Pancreas (tissue), 10 donors: ENCODE results near the gene CDC34. TPM values are rescaled to one million over a fixed set of nuclear protein-coding genes. Genes with fewer than 3 reads are reported as not detected.

Experiments used
- ATAC-seq, 4 donors: fragments of 200-7000 bp; cut with Tn5 transposase; one replicate each; pipeline versions ENCODE4 v1.8.0 to v1.9.1; 2020; ENCODE audit warnings: mild to moderate bottlenecking in 4 of 4, moderate library complexity in 4 of 4
- DNase-seq, 6 donors: peaks; one replicate each; pipeline ENCODE4 v3.0.0-alpha.2; 2020
- FAIRE-seq: peaks from 2 replicates; lab custom pipeline; 2012; peaks lifted over from hg19 to GRCh38; lab: Jason Lieb, UNC
- H3K27ac ChIP-seq, 4 donors: fragments of 200-600 bp; sonication (generic); 1 replicate in 3 of 4; 2 replicates in 1 of 4; pipeline versions ENCODE4 v1.5.0 to v1.8.0; 2020
- H3K27me3 ChIP-seq, 4 donors: fragments of 200-600 bp; one replicate each; pipeline ENCODE4 v1.8.0; 2021
- H3K36me3 ChIP-seq, 3 donors: fragments of 200-600 bp; sonication (generic) in 1 of 3; one replicate each; pipeline versions ENCODE4 v1.5.0 to v1.8.0; 2020 to 2021
- H3K4me1 ChIP-seq, 3 donors: fragments of 200-600 bp; one replicate each; pipeline ENCODE4 v1.8.0; 2021
- H3K4me3 ChIP-seq, 4 donors: fragments of 200-600 bp; sonication (generic) in 2 of 4; one replicate each; pipeline versions ENCODE4 v1.5.0 to v1.8.0; 2020 to 2021
- H3K9me3 ChIP-seq, 4 donors: fragments of 200-600 bp; one replicate each; pipeline ENCODE4 v1.8.0; 2021
- WGBS, 2 donors: extraction: QIAGEN DNeasy Blood & Tissue Kit; methylation state at CpG; one replicate each; pipeline ENCODE4 v1.1.7; 2013; 5-methylcytosine and 5-hydroxymethylcytosine counted together
- intact Hi-C, 3 donors: fragments of 100-400 bp; cut with DNase I; formaldehyde crosslinking; loops; one replicate each; pipeline versions ENCODE4 v1.11.1 to v1.14.2; 2022
- polyA plus RNA-seq, 2 donors: library from polyadenylated mRNA; stranded (reverse); fragments of 200-250 nt; gene quantifications; one replicate each; pipeline ENCODE4 v1.2.3, GENCODE V29; 2013
- total RNA-seq, 6 donors: library from RNA; stranded (reverse); fragmentation: NEBNext Ultra II Directional in 4 of 6; extraction: Animal tissue kit (Norgen Biotek cat#: 25700) in 4 of 6; gene quantifications; one replicate each; pipeline versions ENCODE4 v1.2.1 to v1.2.4, GENCODE V29; 2021 to 2023
- TF ChIP-seq, protein P1 (sequence below), 4 donors: fragments of 200-600 bp; sonication (generic) in 3 of 4; IDR thresholded peaks; one replicate each; pipeline versions ENCODE4 v1.5.0 to v1.8.0; 2021; ENCODE audit warnings: antibody characterized with exemption in 4 of 4
- donor health status: healthy with polysubstance abuse.
- donor health status: DM: no; HTN: no; CAD: no; lungs with moderate emphysema.
- donor health status: DM: no; HTN: no; CAD: no.
- donor health status: control.
- donor health status: control.
- donor health status: Bipolar disorder and iron deficiency.
- donor health status: DM: yes; HTN: yes; CAD: no.
- donor health status: DM: no; HTN: no; CAD: no.
- donor health status: DM: no; HTN: no; CAD: no.
- donor health status: DM: yes; HTN: yes; CAD: no.

CDC34 gene
- total and polyA plus RNA-seq, 8 donors = 26.2 to 107 (median 45.6) TPM

- Histone ChIP-seq H3K9me3 (no peaks in the 10 kb centered on the region), H3K4me3 (no peak overlapping the region), H3K27ac (no peak overlapping the region), H3K4me1 (no peaks in the 10 kb centered on the region), H3K36me3 (no peaks in the 10 kb centered on the region), H3K27me3 (no peaks in the 10 kb centered on the region)
- FAIRE-seq (no peak), ATAC-seq (no peak), DNase-seq (peak in 2 of 6 donors; percentile 27 to 55)
- intact Hi-C loops = no loop called here
- TF ChIP-seq, protein P1, sequence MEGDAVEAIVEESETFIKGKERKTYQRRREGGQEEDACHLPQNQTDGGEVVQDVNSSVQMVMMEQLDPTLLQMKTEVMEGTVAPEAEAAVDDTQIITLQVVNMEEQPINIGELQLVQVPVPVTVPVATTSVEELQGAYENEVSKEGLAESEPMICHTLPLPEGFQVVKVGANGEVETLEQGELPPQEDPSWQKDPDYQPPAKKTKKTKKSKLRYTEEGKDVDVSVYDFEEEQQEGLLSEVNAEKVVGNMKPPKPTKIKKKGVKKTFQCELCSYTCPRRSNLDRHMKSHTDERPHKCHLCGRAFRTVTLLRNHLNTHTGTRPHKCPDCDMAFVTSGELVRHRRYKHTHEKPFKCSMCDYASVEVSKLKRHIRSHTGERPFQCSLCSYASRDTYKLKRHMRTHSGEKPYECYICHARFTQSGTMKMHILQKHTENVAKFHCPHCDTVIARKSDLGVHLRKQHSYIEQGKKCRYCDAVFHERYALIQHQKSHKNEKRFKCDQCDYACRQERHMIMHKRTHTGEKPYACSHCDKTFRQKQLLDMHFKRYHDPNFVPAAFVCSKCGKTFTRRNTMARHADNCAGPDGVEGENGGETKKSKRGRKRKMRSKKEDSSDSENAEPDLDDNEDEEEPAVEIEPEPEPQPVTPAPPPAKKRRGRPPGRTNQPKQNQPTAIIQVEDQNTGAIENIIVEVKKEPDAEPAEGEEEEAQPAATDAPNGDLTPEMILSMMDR (IDR thresholded peaks at IDR 0.05) = no peak
- WGBS, 2 donors = 92 to 93% methylated on average over 44 to 45 of the region's 45 CpGs
Observed at GRCh38 chr19:519449-519865, 12.1 kb upstream of the CDC34 start.

DNA sequence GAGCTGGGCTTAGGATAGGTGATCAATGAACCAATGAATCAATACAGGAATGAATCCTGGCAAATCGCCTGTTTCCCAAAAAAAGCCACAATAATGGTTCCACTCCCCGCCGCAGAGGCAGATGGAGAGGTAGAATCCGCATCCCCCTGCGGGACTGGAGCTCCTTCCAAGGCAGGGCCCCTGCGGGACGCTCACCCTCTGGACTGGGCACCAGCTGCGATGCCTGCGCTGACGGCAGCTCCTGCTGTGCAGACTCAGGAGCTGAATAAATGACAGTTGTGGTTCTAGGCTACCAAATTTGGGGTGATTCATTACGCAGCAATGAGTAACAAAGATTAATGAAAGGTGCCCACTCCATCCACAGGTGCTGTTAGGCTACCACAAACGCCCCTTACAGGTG, 8.8 kb upstream of the CDC34 start:
- H3K27me3 ChIP-seq = no peaks in the 10 kb centered on the region
- H3K4me1 ChIP-seq = no peaks in the 10 kb centered on the region
- intact Hi-C loops = no loop called here
- 83 to 92% methylated on average over 12 of the region's 12 CpGs for WGBS, 2 donors
- FAIRE-seq (no peak), ATAC-seq (no peak), DNase-seq (no peak)
- H3K4me3 ChIP-seq = no peak overlapping the region
- no peaks in the 10 kb centered on the region for H3K9me3 ChIP-seq
- no peak overlapping the region for H3K27ac ChIP-seq
- TF ChIP-seq, protein P1 (IDR thresholded peaks at IDR 0.05) = no peak
- H3K36me3 ChIP-seq = no peaks in the 10 kb centered on the region

GRCh38 chr19:524062-524674, 7.4 kb upstream of the CDC34 start:
- no peaks in the 10 kb centered on the region for H3K9me3 ChIP-seq
- H3K27me3 ChIP-seq = no peaks in the 10 kb centered on the region
- ATAC-seq = peak in 2 of 4 donors; percentile 21 to 25
- H3K27ac ChIP-seq = no peak overlapping the region
- WGBS, 2 donors = 55 to 64% methylated on average over 27 to 29 of the region's 29 CpGs
- TF ChIP-seq, protein P1 (IDR thresholded peaks at IDR 0.05) = no peak
- H3K4me3 ChIP-seq = no peak overlapping the region
- no peak for FAIRE-seq
- no peaks in the 10 kb centered on the region for H3K4me1 ChIP-seq
- intact Hi-C loops = no loop called here
- DNase-seq = peak in 2 of 6 donors; percentile 33 to 79
- H3K36me3 ChIP-seq = no peaks in the 10 kb centered on the region

- Histone ChIP-seq H3K4me1 (no peaks in the 10 kb centered on the region), H3K36me3 (no peaks in the 10 kb centered on the region), H3K27me3 (no peaks in the 10 kb centered on the region), H3K27ac (no peak overlapping the region), H3K9me3 (no peaks in the 10 kb centered on the region), H3K4me3 (no peak overlapping the region)
- intact Hi-C loops = no loop called here
- DNase-seq (peak in 2 of 6 donors; percentile 23 to 65), FAIRE-seq (no peak), ATAC-seq (no peak)
- 71 to 81% methylated on average over 14 to 18 of the region's 18 CpGs for WGBS, 2 donors
- TF ChIP-seq, protein P1 (IDR thresholded peaks at IDR 0.05) = no peak
Observed at GRCh38 chr19:525029-525428, 6.5 kb upstream of the CDC34 start.

GRCh38 chr19:525857-526419, 5.6 kb upstream of the CDC34 start:
- TF ChIP-seq, protein P1 (IDR thresholded peaks at IDR 0.05) = no peak
- no peaks in the 10 kb centered on the region for H3K9me3 ChIP-seq
- 37 to 61% methylated on average over 13 of the region's 13 CpGs for WGBS, 2 donors
- intact Hi-C loops = no loop called here
- H3K27ac ChIP-seq = no peak overlapping the region
- DNase-seq (no peak), ATAC-seq (no peak), FAIRE-seq (no peak)
- H3K36me3 ChIP-seq = no peaks in the 10 kb centered on the region
- H3K27me3 ChIP-seq = no peaks in the 10 kb centered on the region
- no peak overlapping the region for H3K4me3 ChIP-seq
- peaks cover 0 to 4% (median 0%) of the 10 kb centered on the region in 3 donors for H3K4me1 ChIP-seq
